ENCODE measurements around the gene ARL3.

DNA sequence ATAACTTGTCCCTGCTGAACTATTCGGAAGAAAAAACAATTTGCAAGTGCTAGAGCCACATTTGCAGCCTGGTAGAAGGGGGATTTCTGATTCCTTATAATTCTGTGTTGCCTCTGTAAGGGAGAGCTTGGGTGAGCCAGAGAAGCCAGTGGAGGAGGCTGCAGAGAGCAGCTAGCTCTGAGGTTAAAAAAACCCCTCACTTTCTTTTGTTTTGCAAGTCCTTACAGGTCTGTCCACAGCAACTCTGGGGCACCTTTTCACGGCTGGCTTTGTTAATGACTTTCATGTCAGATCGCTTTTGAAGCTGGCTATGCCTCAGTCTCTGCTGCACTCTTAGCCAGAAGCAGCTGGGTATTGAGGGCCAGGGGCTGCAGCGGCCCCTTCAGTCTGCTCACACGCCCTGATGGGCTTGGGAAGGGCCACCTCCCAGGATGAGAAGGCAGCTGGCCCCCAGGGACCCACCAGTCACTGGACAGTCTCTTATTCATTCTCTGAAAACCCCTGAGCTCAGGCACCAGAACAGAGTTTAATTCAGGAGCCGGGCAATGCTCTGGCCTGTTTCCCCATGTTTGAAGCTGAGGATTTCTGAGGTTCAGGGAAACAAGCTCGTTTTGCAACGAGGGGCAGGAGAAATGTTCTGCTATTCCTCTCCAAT is 39.1 kb downstream of the ARL3 start:
- no peak for TF ChIP-seq EZH2 (IDR thresholded peaks at IDR 0.05; ENCODE audit: low read length, missing control alignments)
- TF ChIP-seq, protein P1, sequence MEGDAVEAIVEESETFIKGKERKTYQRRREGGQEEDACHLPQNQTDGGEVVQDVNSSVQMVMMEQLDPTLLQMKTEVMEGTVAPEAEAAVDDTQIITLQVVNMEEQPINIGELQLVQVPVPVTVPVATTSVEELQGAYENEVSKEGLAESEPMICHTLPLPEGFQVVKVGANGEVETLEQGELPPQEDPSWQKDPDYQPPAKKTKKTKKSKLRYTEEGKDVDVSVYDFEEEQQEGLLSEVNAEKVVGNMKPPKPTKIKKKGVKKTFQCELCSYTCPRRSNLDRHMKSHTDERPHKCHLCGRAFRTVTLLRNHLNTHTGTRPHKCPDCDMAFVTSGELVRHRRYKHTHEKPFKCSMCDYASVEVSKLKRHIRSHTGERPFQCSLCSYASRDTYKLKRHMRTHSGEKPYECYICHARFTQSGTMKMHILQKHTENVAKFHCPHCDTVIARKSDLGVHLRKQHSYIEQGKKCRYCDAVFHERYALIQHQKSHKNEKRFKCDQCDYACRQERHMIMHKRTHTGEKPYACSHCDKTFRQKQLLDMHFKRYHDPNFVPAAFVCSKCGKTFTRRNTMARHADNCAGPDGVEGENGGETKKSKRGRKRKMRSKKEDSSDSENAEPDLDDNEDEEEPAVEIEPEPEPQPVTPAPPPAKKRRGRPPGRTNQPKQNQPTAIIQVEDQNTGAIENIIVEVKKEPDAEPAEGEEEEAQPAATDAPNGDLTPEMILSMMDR (conservative IDR thresholded peaks at IDR 0.05 in 1 of 2, IDR thresholded peaks at IDR 0.05 in 1 of 2; ENCODE audit: low read depth in 1 of 2, low read length in 2 of 2) = no peak
